HG03432 (cell line): Measurements from ENCODE around the gene CXCL5.

Experiments
- ATAC-seq: cut with Tn5 transposase; IDR thresholded peaks from one replicate; pipeline ENCODE4 v1.9.1; 2021; ENCODE audit warnings: mild to moderate bottlenecking, moderate library complexity; ENCODE audit not compliant: unreplicated experiment

Gene CXCL5

DNA sequence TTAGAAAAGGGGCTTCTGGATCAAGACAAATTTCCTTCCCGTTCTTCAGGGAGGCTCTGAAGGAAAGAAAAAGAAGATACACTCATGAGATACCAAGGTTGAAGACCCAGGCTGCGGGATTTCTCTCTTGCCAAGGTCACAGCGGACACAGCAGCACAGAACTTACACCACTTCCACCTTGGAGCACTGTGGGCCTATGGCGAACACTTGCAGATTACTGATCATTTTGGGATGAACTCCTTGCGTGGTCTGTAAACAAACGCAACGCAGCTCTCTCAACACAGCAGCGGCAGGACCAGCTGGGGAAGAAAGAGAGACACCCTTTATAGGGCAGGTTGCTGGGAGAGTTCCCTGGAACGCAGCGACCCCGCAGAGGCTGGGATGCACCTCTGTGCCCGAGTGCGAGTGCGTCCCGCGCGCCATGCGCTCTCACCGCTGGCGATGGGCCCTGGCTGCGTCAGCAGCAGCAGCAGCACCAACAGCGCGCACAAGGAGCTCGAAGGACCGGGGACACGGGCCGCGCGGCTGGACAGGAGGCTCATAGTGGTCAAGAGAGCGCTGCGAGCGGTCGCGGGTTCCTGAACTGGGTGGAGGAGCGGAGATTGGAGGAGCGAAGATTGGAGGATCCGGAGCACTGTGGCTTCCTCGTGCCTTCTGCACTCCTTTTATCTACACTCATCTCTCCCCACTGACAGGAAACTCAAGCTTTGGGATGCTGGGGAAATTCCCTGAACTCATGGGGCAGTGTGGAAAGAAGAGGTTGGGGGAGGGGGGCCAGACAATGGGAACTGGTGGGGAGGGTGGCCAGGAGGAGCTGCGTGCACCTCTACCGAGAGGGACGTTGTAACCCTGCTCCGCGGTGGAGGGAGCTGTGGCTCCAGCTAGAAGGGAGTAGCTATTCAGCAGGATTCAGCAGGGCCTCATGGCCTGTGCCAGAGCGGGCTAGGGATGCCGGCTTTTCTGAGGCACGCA is at the start of gene CXCL5:
Gene CXCL5, minus strand, starts transcription at position 638 of the 972 bp plus-strand sequence. Its CDS starts 96 bp downstream, at position 542.
- no peak for ATAC-seq

DNA sequence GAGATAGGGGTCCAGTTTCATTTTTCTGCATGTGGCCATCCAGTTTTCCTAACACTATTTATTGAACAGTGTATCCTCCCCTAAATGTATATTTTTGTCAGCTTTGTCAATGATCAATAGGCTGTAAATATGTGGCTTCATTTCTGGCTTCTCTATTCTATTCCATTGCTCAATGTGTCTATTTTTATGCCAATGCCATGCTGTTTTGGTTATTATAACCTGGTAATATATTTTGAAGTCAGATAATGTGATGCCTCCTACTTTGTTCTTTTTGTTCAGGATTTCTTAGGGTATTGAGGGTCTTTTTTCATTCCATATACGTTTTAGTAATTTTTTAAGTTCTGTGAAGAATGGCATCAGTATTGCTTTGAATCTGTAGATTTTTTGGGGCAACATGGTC is 48.7 kb upstream of the CXCL5 start:
- no peak for ATAC-seq

DNA sequence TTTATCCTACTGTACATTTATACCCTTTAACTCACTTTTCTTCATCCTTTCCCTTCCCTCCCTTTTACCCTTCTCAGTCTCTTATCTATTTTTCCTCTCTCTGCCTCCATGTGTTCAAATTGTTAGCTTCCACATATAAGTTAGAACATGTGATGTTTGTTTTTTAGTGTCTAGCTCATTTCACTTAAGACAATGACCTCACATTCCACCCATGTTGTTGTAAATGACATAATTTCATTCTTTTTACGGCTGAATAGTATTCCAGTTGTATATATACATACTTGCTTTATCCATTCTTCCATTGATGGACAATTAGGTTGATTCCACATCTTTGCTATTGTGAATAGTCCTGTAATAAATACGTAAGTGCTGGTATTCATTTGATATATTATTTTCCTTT is 47.3 kb upstream of the CXCL5 start:
- no peak for ATAC-seq

DNA sequence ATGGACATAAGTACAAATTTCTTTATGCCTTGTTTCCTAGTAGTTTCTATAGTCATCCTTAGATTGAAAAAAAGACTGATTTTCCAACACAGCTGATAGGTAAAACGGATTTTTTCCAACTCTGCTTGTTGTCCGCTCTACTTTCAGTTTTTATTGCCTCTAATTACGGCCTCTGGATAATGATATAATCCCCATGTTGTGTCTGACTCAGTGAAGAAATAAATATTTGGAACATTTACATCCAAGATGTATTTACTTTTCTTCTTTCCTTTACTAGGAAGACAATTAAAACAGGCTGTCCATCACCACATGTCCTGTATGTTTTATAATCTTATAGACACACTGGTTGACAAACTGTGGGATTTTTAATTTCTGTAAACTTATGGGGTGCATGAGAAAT is 46.8 kb upstream of the CXCL5 start:
- no peak for ATAC-seq

DNA sequence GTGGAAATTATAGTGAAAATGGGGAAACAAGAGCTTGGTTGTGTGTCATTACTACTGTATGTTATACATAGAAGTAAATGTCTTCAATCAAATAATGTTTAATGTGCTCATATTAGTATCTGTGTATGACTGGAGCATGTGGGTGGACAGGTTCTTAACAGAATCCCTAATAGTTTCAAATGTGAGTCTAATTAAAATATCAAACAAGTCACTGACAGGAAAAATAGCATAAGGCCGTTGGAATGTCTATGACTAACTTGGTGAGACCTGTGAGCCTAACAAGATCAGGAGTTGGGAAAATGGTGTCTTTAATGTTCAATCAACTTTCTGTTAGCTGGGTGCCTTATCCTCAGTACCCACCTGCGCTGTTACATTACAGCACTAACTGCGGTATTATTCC is 46.2 kb upstream of the CXCL5 start:
- no peak for ATAC-seq

DNA sequence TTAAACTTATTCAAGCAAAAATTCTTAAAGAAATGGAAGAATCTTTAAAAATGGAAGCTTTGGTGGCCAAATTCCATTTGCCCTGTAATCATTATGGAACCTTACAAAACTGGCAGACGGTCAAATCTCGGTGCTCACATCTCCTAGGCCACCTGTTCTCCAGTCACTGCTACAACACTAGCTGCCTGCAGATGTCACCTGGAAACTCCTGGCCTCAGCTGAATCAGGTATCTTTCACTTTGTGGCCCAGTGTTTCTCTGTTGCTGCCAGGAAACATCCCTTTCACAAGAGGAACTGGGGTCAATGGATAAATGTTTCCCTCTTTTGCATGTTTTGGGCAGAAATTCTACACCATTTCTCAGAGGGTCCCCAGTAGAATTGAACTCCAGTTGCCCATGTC is 44.2 kb upstream of the CXCL5 start:
- ATAC-seq, result no peak

- no peak for ATAC-seq
These were observed 42.9 kb upstream of the CXCL5 start for GRCh38 chr4:74041418-74041817.

- ATAC-seq, result no peak
These were observed 40.9 kb upstream of the CXCL5 start for GRCh38 chr4:74039315-74039763.

GRCh38 chr4:74038425-74039314 is 40.2 kb upstream of the CXCL5 start, which contains the start of gene CXCL3:
TSS of gene CXCL3 (minus strand) at chr4:74038689. CDS start at chr4:74038611, 78 bp downstream.
- ATAC-seq, result peak; percentile 80

- ATAC-seq, result no peak
These were observed 39.6 kb upstream of the CXCL5 start for GRCh38 chr4:74038086-74038424.

DNA sequence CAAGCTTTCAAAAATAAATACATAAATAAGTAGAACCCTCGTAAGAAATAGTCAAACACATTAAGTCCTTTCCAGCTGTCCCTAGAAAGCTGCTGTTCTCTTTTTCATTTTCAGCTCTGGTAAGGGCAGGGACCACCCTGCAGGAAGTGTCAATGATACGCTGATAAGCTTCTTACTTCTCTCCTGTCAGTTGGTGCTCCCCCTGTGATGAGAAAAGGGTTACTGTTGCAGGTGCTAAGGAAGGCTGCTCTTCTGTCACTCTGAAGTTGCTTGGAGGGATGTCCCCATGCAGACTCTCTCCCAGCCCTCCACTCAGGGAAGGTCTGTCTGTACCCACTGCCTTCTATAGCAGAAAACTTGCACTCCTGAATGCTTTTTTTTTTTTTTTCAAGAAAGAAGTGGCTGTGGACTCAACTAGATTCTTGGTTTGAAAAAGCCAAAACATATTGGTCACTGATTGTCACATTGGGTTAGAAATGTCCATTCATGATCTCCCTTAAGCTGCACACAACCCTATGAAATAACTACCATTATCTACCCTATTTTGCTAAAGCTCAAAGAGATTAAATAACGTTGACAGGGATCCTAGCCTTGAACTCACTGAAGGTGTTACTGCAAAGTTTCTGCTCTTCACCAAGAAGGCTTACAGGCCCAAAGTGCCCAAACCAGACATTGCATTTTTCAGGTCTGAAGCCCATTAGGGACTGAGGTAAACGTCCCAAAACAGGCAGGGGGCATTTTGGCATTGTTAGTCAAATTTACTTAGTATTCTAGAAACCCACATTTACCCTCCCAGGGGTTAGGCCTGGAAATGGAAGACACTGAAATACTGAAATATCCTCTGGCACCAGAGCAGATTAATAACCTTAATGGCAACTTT is 38.8 kb upstream of the CXCL5 start:
- ATAC-seq, result no peak

DNA sequence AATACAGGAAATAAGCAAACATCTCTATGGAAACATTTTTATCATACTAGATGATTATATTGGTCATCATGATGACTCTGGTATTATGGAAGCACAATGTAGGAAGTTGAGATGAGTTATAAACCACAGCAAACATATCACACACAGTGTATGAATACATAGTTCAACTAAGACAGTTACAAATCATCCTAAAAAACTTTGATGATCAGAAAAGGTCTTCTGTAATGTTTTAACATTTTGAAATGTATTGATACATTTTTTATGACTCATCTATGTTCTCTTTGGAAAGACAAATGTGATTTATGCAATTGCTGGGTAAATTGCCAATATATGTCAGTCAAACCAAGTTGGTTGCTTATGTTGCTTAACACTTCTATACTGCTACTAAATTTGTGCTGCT is 35.3 kb upstream of the CXCL5 start:
- no peak for ATAC-seq

- no peak for ATAC-seq
These were observed 33.6 kb upstream of the CXCL5 start for GRCh38 chr4:74032064-74032463.

DNA sequence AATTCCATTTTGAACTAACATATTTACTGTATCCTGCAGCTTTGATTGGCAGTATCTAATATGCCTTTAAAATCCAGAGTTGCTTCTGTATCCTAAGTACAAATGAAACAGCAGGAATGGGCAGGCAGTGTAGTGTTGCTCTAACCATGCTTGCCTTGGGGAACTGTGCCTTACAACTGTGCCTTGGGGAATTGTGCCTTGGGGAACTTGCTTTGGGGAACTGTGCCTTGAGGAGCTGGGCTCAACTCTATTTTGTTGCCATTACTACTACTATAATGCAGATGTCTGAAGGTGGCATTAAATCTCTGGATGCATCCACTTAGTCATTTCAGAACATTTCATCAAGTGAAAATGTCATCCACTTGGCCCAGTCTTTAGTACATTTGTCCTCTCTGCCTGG is 33.1 kb upstream of the CXCL5 start:
- no peak for ATAC-seq

GRCh38 chr4:74030285-74030684 is 31.8 kb upstream of the CXCL5 start:
- ATAC-seq, result no peak

DNA sequence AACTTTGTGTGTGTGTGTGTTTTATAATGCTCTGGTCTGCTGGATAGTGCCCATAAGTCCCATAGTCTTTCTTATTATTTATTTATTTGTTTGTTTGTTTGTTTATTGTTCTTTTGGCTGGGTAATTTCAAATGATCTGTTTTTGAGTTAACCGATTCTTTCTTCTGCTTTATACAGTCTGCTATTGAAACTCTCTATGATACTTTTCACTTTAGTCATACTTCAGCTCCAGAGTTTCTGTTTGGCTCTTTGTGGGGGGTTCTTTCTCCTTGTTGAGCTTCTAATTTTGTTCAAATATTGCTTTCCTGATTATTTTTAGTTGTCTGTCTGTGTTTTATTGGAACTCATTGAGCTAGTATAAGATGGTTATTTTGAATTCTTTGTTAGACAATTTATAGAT is 30.0 kb upstream of the CXCL5 start:
- no peak for ATAC-seq

DNA sequence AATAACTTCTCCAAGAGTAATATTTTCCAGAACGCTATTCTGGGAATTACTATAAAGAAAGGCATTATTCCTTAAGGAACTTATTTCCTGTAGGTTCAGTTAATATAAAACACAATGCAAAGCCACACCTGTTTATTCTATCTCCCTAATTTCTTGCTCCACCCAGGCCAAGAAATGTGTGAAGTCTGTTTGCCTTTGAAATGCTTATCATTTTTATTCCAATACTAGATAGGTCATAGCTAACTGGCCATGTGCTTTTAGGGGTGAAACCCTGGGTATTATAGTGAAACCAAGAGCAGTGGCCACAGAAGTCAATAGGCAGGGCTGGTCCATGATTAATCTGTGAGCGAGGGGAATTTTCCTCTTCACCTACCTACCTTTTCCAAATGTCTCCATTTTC is 25.2 kb upstream of the CXCL5 start:
- ATAC-seq, result no peak

- ATAC-seq, result no peak
These were observed 23.1 kb upstream of the CXCL5 start for GRCh38 chr4:74021601-74022000.

GRCh38 chr4:74018771-74019170 is 20.3 kb upstream of the CXCL5 start:
- no peak for ATAC-seq

DNA sequence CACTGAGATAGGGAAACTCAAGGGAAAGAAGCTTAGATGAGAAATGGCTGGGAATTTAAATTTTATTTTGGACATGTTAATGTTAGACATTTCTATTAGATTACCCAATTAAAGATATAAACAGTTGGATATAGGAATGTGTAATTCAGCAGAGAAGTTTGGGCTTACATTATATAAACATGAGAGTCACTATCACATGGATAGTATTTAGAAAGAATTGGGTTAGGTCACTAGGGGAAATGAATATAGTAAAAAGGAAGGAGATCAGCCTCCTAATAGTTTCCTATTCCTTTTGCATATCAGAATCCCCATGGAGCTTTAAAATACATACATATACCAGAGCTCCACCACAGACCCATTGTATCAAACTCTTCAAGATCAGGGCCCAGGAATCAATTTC is 19.6 kb upstream of the CXCL5 start:
- ATAC-seq, result no peak

DNA sequence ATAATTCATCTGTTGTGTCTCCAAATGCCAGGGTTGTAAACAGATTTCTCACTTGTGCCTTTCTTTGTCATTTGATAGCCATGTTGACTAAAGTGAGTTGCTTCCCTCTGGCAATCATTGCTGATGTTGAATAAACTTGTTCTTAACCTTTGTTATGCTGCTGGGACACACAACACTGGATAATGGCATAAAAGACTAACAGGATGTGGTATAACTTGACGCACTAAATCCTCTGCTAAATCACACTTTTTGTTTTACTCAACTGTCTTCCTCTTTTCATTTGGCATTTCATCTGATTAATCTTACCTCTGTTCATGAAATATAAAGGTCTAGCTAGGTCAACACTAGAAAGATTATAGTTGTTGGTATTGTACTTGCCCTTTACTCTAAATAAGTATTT is 17.6 kb upstream of the CXCL5 start:
- no peak for ATAC-seq
